Psoas muscle (tissue), 7 donors: ENCODE results near the gene OR4Q3. TPM values are rescaled to one million over a fixed set of nuclear protein-coding genes. Genes with fewer than 3 reads are reported as not detected.

Experiments
- polyA plus RNA-seq, 3 donors: library from polyadenylated mRNA; stranded (reverse); fragments of 200-250 nt; gene quantifications; one replicate each; pipeline ENCODE4 v1.2.3, GENCODE V29; 2013
- total RNA-seq, 4 donors: library from RNA; stranded (reverse); fragmentation: NEBNext Ultra II Directional in 2 of 4; extraction: Animal tissue kit (Norgen Biotek cat#: 25700) in 2 of 4; gene quantifications; one replicate each; pipeline versions ENCODE4 v1.2.1 to v1.2.4, GENCODE V29; 2021 to 2023
- donor health status: healthy with polysubstance abuse.
- donor health status: DM: no; HTN: no; CAD: no; lungs with moderate emphysema.
- donor health status: Bipolar disorder and iron deficiency.
- donor health status: healthy.
- donor health status: DM: no; HTN: no; CAD: no.
- donor health status: DM: no; HTN: no; CAD: no.
- donor health status: DM: yes; HTN: yes; CAD: no.

OR4Q3 gene
- total and polyA plus RNA-seq, 7 donors: not detected

Other genes with a start within 250 kb of the OR4Q3 start
- not detected for gene OR11H2, start 29.7 kb upstream of the OR4Q3 start, total RNA-seq
- gene OR11H2, start 29.7 kb upstream of the OR4Q3 start, polyA plus RNA-seq: not detected
- not detected for gene OR4M1, start 29.9 kb downstream of the OR4Q3 start, total RNA-seq
- gene OR4M1, start 29.9 kb downstream of the OR4Q3 start, polyA plus RNA-seq: not detected
- gene OR4N2, start 60.2 kb downstream of the OR4Q3 start, total RNA-seq: not detected
- gene OR4N2, start 60.2 kb downstream of the OR4Q3 start, polyA plus RNA-seq: not detected
- gene OR4K2, start 131.6 kb downstream of the OR4Q3 start, total RNA-seq: not detected
- not detected for gene OR4K2, start 131.6 kb downstream of the OR4Q3 start, polyA plus RNA-seq
- gene OR4K5, start 177.0 kb downstream of the OR4Q3 start, total RNA-seq: not detected
- gene OR4K5, start 177.0 kb downstream of the OR4Q3 start, polyA plus RNA-seq: not detected
- gene OR4K1, start 187.3 kb downstream of the OR4Q3 start, total RNA-seq: not detected
- not detected for gene OR4K1, start 187.3 kb downstream of the OR4Q3 start, polyA plus RNA-seq
- not detected for gene OR4K15, start 232.0 kb downstream of the OR4Q3 start, total RNA-seq
- not detected for gene OR4K15, start 232.0 kb downstream of the OR4Q3 start, polyA plus RNA-seq